Urinary bladder (tissue), 4 donors: Measurements from ENCODE around the gene TNNC2. TPM values are rescaled to one million over a fixed set of nuclear protein-coding genes. Genes with fewer than 3 reads are reported as not detected.

Source experiments
- DNase-seq: peaks from one replicate; pipeline ENCODE4 v3.0.0-alpha.2; 2015; ENCODE audit errors: extremely low spot score
- H3K27ac ChIP-seq: one replicate; pipeline ENCODE4 v1.5.1; 2013; ENCODE audit warnings: low read depth, mild to moderate bottlenecking, moderate library complexity
- H3K36me3 ChIP-seq: one replicate; pipeline ENCODE4 v1.6.1; 2013; ENCODE audit warnings: mild to moderate bottlenecking, moderate library complexity; ENCODE audit not compliant: insufficient read depth
- H3K4me1 ChIP-seq: one replicate; pipeline ENCODE4 v1.6.1; 2013; ENCODE audit warnings: mild to moderate bottlenecking, moderate library complexity; ENCODE audit not compliant: insufficient read depth
- H3K4me3 ChIP-seq: one replicate; pipeline ENCODE4 v1.5.1; 2013; ENCODE audit warnings: low read depth, low read length
- WGBS: extraction: QIAGEN DNeasy Blood & Tissue Kit; methylation state at CpG from one replicate; pipeline ENCODE4 v1.1.7; 2013; 5-methylcytosine and 5-hydroxymethylcytosine counted together
- polyA plus RNA-seq: library from polyadenylated mRNA; stranded (reverse); fragments of 200-250 nt; gene quantifications from one replicate; pipeline ENCODE4 v1.2.3, GENCODE V29; 2013
- small RNA-seq: library from RNA; depleted of rRNA; stranded (forward); fragments of <200 nt; gene quantifications from one replicate; pipeline ENCODE3, GENCODE V24; 2014
- total RNA-seq: library from RNA; depleted of rRNA; stranded (reverse); fragments of >200 nt; gene quantifications from one replicate; pipeline ENCODE4 v1.2.3, GENCODE V29; 2014
- donor health status: healthy with polysubstance abuse.
- donor health status: healthy.

The TNNC2 gene
- total and polyA plus RNA-seq, 2 donors: 4.1 to 23.2 TPM

- DNase-seq: no peak
- no peak overlapping the region for H3K4me3 ChIP-seq
- H3K36me3 ChIP-seq: no peaks in the 10 kb centered on the region
- peaks cover 2% of the 10 kb centered on the region for H3K4me1 ChIP-seq
- no peak overlapping the region for H3K27ac ChIP-seq
- 77% methylated on average over 7 of the region's 7 CpGs for WGBS
Observed at GRCh38 chr20:45776931-45777330, 50.2 kb downstream of the TNNC2 start.

GRCh38 chr20:45775411-45775810 is 51.7 kb downstream of the TNNC2 start:
- no peak overlapping the region for H3K4me3 ChIP-seq
- no peaks in the 10 kb centered on the region for H3K36me3 ChIP-seq
- H3K27ac ChIP-seq: peak overlapping the region; percentile 25
- peaks cover 2% of the 10 kb centered on the region for H3K4me1 ChIP-seq
- DNase-seq: no peak
- 92% methylated on average over 6 of the region's 6 CpGs for WGBS

- no peak overlapping the region for H3K4me3 ChIP-seq
- H3K36me3 ChIP-seq: no peaks in the 10 kb centered on the region
- no peak for DNase-seq
- H3K27ac ChIP-seq: no peak overlapping the region
- 75% methylated on average over 2 of the region's 2 CpGs for WGBS
- peaks cover 2% of the 10 kb centered on the region for H3K4me1 ChIP-seq
Observed at GRCh38 chr20:45774945-45775344, 52.2 kb downstream of the TNNC2 start.

Small RNA genes within 50 kb of the gene (small RNA-seq; reads per million reads assigned to genes)
- not detected for gene RNU6ATAC38P

Other genes with a start within 250 kb of the TNNC2 start
- gene WFDC8, start 248.0 kb downstream of the TNNC2 start, total RNA-seq: not detected
- not detected for gene WFDC8, start 248.0 kb downstream of the TNNC2 start, polyA plus RNA-seq
- not detected for gene WFDC10A, start 197.6 kb downstream of the TNNC2 start, total RNA-seq
- not detected for gene WFDC10A, start 197.6 kb downstream of the TNNC2 start, polyA plus RNA-seq
- not detected for gene WFDC9, start 196.0 kb downstream of the TNNC2 start, total RNA-seq
- gene WFDC9, start 196.0 kb downstream of the TNNC2 start, polyA plus RNA-seq: not detected
- gene WFDC11, start 157.1 kb downstream of the TNNC2 start, total RNA-seq: not detected
- not detected for gene WFDC11, start 157.1 kb downstream of the TNNC2 start, polyA plus RNA-seq
- 0.37 TPM for gene WFDC13, start 125.3 kb downstream of the TNNC2 start, total RNA-seq
- gene WFDC13, start 125.3 kb downstream of the TNNC2 start, polyA plus RNA-seq: 0.14 TPM
- gene WFDC10B, start 122.3 kb downstream of the TNNC2 start, total RNA-seq: not detected
- gene WFDC10B, start 122.3 kb downstream of the TNNC2 start, polyA plus RNA-seq: 6.9 TPM
- not detected for gene SPINT4, start 105.0 kb downstream of the TNNC2 start, total RNA-seq
- gene SPINT4, start 105.0 kb downstream of the TNNC2 start, polyA plus RNA-seq: not detected
- 0.90 TPM for gene WFDC3, start 35.4 kb downstream of the TNNC2 start, total RNA-seq
- 31.5 TPM for gene WFDC3, start 35.4 kb downstream of the TNNC2 start, polyA plus RNA-seq
- gene DNTTIP1, start 35.4 kb downstream of the TNNC2 start, total RNA-seq: 8.1 TPM
- gene DNTTIP1, start 35.4 kb downstream of the TNNC2 start, polyA plus RNA-seq: 67.0 TPM
- gene UBE2C, start 14.7 kb downstream of the TNNC2 start, total RNA-seq: 15.6 TPM
- gene UBE2C, start 14.7 kb downstream of the TNNC2 start, polyA plus RNA-seq: 2.2 TPM
- 33.5 TPM for gene SNX21, start 6.5 kb upstream of the TNNC2 start, total RNA-seq
- gene SNX21, start 6.5 kb upstream of the TNNC2 start, polyA plus RNA-seq: 93.2 TPM
- gene ACOT8, start 30.1 kb upstream of the TNNC2 start, total RNA-seq: 13.1 TPM
- gene ACOT8, start 30.1 kb upstream of the TNNC2 start, polyA plus RNA-seq: 29.5 TPM
- 5.6 TPM for gene ZSWIM3, start 30.3 kb upstream of the TNNC2 start, total RNA-seq
- 2.7 TPM for gene ZSWIM3, start 30.3 kb upstream of the TNNC2 start, polyA plus RNA-seq
- 4.6 TPM for gene ZSWIM1, start 53.9 kb upstream of the TNNC2 start, total RNA-seq
- gene ZSWIM1, start 53.9 kb upstream of the TNNC2 start, polyA plus RNA-seq: 6.9 TPM
- gene SPATA25, start 60.3 kb upstream of the TNNC2 start, total RNA-seq: 1.7 TPM
- gene SPATA25, start 60.3 kb upstream of the TNNC2 start, polyA plus RNA-seq: 3.8 TPM
- gene NEURL2, start 63.9 kb upstream of the TNNC2 start, total RNA-seq: 4.8 TPM
- 11.7 TPM for gene NEURL2, start 63.9 kb upstream of the TNNC2 start, polyA plus RNA-seq
- gene CTSA, start 64.0 kb upstream of the TNNC2 start, total RNA-seq: 31.7 TPM
- gene CTSA, start 64.0 kb upstream of the TNNC2 start, polyA plus RNA-seq: 129 TPM
- 51.5 TPM for gene PLTP, start 84.8 kb upstream of the TNNC2 start, total RNA-seq
- 221 TPM for gene PLTP, start 84.8 kb upstream of the TNNC2 start, polyA plus RNA-seq
- gene PCIF1, start 107.4 kb upstream of the TNNC2 start, total RNA-seq: 11.5 TPM
- 44.0 TPM for gene PCIF1, start 107.4 kb upstream of the TNNC2 start, polyA plus RNA-seq
- 11.9 TPM for gene ZNF335, start 144.9 kb upstream of the TNNC2 start, total RNA-seq
- 12.4 TPM for gene ZNF335, start 144.9 kb upstream of the TNNC2 start, polyA plus RNA-seq
- gene MMP9, start 181.6 kb upstream of the TNNC2 start, total RNA-seq: 1.9 TPM
- gene MMP9, start 181.6 kb upstream of the TNNC2 start, polyA plus RNA-seq: 2.1 TPM
- 0.69 TPM for gene SLC12A5, start 201.9 kb upstream of the TNNC2 start, total RNA-seq
- gene SLC12A5, start 201.9 kb upstream of the TNNC2 start, polyA plus RNA-seq: 1.5 TPM